Stimulated activated CD4-positive, alpha-beta T cell treated with anti-CD3 and anti-CD28 coated beads, Interleukin-15, amount 100 ng/mL, for 24 hours (primary cell): Measurements from ENCODE around the gene GALK1.
"Not testable (repeated sequence)": the region's sequence is repeated elsewhere in the genome, so short reads cannot be mapped to it uniquely, and the experiment has no call there.

Experiments used
- DNase-seq: peaks from one replicate; pipeline ENCODE4 v3.0.0-alpha.2; 2020

Gene GALK1

GRCh38 chr17:75763613-75764416, 1.2 kb downstream of the GALK1 start:
- DNase-seq, result no peak

DNA sequence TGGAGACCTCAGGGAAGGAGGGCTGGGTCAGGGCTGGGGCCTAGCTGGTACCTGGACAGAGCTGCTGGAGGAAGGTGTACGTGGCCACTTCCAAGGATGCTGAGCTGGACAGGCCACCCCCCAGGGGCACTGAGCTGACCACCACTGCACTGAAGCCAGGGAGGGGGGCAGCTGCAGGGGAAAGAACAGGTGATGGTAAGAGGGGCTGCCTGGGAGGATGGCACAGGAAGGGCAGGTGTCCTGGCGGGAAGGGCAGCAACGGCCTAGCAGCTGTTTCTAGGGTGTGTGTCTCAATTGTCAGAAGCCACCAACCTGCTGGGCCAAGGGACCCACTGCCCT, 1.8 kb downstream of the GALK1 start:
- no peak for DNase-seq

DNA sequence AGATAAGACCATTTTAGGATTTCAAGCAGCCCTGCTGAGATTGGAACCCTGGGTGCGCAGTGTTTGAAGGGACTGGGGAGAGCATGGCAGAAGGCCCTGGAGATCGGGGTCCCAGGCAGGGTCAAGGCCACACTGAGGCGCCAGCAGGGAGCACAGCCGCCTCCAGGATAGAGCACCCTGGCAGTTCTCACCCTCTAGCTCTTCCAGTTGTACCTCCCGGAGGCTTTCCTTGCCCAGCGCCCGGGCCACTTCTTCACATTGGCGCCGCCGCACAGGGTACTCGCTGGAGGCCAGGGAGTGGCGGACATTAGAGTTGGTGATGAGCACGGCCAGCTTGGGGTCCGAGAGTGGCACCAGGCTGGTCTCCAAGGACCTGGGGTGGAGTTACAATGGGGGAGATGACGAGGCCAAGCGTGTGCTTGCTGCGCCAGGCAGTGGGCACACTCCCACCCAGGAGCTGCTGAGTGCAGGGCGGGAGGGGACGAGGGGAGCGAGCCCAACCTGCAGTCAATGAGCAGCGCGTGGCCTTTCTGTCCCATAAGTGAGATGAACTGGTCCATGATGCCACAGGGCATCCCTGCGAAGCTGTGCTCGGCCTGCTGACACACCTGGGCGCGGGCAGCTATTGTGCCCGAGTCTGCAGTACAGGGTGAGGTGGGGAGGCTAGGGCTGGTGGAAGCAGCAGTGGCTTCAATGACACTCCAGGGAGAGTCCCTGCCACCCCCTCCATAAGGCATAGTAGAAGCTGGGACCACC, 2.3 kb downstream of the GALK1 start:
- no peak for DNase-seq

DNA sequence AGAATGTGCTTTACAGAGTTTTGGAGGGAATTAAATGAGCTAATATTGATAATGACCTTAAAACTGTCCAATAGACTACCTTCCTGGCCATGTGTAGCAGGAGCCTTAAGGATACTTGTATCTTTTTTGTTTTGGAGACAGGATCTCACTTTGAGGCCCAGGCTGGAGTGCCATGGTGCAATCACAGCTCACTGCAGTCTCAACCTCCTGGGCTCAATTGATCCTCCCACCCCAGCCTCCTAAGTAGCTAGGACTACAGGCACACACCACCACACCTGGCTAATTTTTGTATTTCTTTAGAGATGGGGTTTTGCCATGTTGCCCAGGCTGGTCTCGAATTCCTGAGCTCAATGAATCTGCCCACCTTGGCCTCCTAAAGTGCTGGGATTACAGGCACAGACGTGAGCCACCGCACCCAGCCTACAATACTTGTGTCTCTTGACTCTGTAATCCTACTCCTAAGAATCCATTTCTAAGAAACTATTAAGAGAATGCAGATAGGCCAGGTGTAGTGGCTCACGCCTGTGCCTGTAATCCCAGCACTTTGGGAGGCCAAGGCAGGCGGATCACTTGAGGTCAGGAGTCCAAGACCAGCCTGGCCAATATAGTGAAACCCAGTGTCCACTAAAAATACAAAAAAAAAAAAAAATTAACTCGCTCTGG, 4.9 kb downstream of the GALK1 start:
- not testable (repeated sequence) for DNase-seq

DNA sequence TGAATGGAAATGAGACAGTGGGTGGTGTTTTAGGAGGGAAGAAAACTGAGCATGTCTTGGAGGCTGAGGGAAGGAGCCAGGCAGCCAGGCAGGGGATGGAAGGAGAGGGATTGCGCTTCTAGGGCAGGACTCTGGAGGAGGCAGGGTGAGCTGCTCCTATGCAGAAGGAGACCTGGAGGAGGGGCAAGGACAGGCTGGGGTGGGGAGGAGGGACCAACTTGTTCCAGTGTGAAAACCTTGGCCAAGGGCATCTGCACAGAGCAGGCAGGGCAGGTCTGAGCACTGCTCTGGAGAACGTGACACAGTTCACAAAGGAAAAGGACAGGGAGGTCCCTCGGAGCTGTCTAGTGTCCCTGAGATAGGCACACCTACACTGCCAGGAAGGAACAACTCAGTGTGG, 5.5 kb downstream of the GALK1 start:
- DNase-seq, result no peak

DNA sequence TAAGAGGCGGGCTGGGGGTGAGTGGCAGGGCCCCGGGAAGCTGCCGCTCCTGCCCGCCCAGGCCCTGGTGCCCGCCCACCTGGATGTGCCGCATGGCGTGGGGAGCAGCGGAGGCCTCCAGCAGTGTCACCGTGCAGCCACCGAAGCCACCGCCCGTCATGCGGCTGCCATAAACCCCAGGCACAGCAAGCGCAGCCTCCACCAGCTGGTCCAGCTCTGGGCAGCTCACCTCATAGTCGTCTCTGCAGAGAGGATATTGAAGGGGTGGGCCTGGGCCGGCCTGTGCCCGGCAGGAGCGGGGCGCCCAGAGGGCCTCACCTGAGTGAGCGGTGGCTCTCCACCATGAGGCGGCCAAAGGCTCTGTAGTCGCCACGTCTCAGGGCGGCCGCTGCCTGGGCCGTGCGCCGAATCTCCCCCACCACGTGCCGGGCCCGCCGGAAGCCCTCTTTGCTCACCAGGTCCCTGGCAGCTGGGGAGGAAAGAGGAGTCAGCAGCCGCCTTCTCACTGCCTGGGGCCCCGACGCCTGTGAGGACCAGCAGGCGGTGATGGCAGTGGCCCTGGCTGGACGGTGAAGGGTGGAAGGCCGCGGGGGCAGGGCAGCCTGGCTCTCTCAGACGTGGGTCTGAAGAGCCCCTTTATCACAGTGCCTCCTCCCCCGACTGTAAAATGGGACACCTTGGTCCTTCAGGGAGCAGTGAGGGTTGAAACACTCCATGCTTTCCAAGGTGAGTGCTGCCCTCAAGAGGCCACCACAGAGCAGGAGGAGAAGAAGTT, 6.7 kb downstream of the GALK1 start:
- no peak for DNase-seq

GRCh38 chr17:75757086-75757681, 7.8 kb downstream of the GALK1 start:
- no peak for DNase-seq

DNA sequence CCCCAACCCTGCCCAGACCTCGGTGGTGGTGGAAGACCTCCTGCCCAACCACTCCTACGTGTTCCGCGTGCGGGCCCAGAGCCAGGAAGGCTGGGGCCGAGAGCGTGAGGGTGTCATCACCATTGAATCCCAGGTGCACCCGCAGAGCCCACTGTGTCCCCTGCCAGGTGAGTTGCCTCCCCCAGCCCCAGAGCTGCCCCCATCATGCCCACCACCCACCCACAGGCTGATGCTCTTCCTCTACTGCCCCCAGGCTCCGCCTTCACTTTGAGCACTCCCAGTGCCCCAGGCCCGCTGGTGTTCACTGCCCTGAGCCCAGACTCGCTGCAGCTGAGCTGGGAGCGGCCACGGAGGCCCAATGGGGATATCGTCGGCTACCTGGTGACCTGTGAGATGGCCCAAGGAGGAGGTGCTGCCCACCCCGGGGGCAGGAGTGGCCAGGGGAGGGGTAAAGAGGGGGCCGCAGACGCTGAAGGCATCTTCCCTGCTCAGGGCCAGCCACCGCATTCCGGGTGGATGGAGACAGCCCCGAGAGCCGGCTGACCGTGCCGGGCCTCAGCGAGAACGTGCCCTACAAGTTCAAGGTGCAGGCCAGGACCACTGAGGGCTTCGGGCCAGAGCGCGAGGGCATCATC, 8.4 kb downstream of the GALK1 start:
- DNase-seq, result no peak

GRCh38 chr17:75755990-75756389, 9.0 kb downstream of the GALK1 start:
- DNase-seq, result no peak

GRCh38 chr17:75755205-75755901, 9.6 kb downstream of the GALK1 start:
- DNase-seq, result no peak

- no peak for DNase-seq
Observed at GRCh38 chr17:75754378-75755204, 10.4 kb downstream of the GALK1 start.

GRCh38 chr17:75753514-75754377, 11.2 kb downstream of the GALK1 start:
- peak; percentile 82 for DNase-seq

DNA sequence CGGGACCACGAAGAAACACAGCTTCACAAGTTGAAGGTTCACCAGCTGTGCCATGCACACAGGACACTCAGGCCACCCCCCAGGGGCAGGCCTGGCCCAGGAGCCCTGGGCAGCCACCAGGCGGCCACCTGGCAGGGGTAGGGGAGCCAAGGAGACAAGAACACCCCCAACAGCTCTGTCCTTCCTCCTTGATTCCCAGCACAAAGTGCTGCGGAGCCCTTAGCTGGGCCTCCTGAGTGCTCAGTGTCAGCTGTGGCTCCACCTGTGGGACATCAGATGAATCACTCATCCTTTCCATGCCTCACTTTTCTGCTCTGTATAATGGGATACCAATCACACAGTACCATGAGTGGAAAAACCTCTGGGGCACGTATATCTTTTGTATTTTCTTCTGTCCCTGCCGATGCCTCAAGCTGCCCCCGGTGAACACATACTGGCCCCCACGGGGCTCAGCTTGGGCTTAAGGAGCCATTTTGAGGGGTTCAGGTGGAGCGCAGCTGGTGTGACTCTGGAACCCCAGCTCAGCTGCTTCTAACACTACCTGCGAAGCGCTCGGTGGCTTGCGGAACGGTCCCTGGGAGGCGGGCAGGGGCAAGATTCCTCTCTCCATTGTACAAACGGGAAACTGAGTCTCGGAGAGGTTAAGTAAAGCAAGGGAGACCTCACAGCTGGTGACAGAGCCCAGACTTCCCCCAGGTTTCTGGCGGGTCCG, 12.0 kb downstream of the GALK1 start:
- DNase-seq, result no peak

DNA sequence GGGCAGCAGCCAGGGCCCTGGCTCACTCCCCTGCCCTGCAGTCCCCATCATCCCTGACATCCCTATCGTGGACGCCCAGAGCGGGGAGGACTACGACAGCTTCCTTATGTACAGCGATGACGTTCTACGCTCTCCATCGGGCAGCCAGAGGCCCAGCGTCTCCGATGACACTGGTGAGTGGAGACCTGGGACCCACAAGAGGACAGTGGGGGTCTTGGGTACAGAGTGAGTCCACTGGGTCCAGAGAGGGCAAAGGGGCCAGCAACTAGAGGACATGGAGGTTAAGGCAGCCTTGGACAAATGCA, 12.6 kb downstream of the GALK1 start:
- DNase-seq, result no peak

DNA sequence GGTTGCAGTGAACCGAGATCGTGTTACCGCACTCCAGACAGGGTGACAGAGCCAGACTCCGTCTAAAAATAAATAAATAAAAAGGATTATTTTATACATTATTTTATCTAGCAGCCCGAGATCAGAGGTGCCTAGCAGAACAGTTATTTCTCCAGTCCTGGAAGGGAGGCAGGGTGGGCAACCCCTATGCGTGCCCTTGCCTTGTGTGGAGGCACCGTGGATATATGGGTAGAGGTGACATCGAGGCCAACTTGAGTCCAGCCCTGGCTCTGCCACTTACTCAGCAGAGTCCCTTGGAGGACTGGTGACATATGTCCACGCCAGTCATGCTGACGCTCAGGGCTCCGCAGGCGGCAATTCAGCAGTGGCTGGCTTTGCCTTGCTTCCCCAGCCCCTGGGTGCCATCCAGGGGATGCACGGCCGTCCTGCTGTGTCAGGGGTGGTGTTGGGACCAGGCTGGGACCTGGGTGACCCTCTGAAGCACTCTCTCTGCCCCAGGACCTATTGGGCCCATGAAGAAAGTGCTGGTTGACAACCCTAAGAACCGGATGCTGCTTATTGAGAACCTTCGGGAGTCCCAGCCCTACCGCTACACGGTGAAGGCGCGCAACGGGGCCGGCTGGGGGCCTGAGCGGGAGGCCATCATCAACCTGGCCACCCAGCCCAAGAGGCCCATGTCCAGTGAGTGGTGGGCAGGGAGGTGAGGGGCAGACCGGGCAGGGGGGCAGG, 13.2 kb downstream of the GALK1 start:
- DNase-seq, result no peak

DNA sequence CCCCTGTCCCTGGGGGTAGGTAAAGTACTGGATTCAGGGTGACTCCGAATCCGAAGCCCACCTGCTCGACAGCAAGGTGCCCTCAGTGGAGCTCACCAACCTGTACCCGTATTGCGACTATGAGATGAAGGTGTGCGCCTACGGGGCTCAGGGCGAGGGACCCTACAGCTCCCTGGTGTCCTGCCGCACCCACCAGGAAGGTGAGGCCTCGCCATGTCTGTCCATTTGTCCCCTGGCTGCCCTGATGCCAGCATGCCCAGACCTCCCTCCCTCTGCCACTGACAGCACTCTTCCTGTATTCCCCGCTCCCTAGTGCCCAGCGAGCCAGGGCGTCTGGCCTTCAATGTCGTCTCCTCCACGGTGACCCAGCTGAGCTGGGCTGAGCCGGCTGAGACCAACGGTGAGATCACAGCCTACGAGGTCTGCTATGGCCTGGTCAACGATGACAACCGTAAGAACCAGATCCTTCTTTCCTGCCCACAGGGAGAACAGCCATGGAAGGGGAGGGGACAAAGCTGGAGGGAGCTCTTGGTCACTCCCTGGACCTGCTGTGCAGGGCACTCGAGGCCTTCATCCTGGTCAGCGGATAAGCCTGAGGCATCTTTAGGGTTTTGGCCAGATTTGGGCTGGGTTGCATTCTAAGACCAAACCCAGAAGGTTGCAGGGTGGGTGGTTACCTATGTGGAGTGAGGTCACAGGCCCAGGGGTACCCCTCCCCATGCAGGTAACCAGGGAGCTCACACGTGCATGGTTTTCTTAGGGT, 14.2 kb downstream of the GALK1 start:
- DNase-seq, result no peak

DNA sequence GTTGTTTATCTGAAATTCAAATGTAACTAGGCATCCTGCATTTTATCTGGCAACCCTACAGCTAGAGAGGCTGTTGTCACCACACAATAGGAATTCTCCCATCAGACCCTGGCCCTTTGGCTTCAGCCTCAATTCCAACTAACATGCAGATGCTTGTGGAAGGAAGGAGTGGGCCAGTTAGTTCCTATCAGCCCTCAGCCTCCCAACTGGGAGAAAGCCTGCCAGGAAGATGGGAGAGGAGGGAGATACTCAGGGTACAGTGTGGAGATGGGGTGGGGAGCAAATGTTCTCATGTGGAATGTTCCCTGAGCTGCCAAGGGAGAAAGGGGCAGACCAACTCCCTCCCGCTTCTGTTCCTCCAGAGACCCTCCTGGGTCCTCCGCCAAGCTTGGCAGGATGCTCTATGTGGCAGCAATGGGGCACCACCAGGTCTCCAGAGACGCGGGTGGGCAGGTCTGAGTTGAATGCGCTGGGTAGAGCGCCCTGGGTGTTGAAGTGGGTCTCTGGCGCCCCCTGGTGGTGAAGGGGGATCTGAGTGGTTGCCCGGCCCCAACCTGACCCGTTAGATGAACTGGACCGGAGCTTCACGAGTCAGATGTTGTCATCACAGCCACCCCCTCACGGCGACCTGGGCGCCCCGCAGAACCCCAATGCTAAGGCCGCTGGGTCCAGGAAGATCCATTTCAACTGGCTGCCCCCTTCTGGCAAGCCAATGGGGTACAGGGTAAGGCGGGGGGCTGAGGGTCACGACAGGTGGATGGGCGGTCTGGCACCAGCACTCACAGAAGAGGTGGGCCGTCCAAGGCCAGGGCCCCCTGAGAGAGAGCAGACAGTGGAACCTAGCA, 15.2 kb downstream of the GALK1 start:
- DNase-seq, result peak; percentile 93
